H1 (cell line): ENCODE measurements around the gene ERVW-1. TPM values are rescaled to one million over a fixed set of nuclear protein-coding genes. Genes with fewer than 3 reads are reported as not detected.

Source experiments
- CTCF ChIA-PET: fragments of 300-600 bp; sonication (Branson Sonifier 250); formaldehyde crosslinking; loops from one replicate; lab custom pipeline; 2021; ENCODE audit not compliant: partially characterized antibody; lab: Charles Lee
- POLR2A ChIA-PET: fragments of 300-600 bp; sonication (Branson Sonifier 250); formaldehyde crosslinking; loops from one replicate; lab custom pipeline; 2021; ENCODE audit warnings: inconsistent platforms; ENCODE audit not compliant: partially characterized antibody; lab: Charles Lee
- DNase-seq, 2 experiments: peaks; one replicate each; pipeline versions ENCODE4 v3.0.0 to v3.0.0-alpha.2; 2010 to 2022; ENCODE audit warnings: low spot score in 2 of 2, low read depth in 1 of 2, mixed read lengths in 1 of 2
- FAIRE-seq: peaks from 2 replicates; lab custom pipeline; 2011; peaks lifted over from hg19 to GRCh38; lab: Jason Lieb, UNC
- H2AFZ ChIP-seq: 2 replicates; pipeline ENCODE4 v1.8.1; 2012; ENCODE audit warnings: low read length, inconsistent platforms
- H2AK5ac ChIP-seq: 2 replicates; pipeline ENCODE4 v1.6.1; 2013; ENCODE audit warnings: low read depth, low read length
- H2BK120ac ChIP-seq: replicated peaks from 2 replicates; pipeline ENCODE3; 2013; ENCODE audit warnings: low read depth, low read length, inconsistent platforms
- H2BK12ac ChIP-seq: 2 replicates; pipeline ENCODE4 v1.6.1; 2013; ENCODE audit warnings: low read depth, low read length
- H2BK15ac ChIP-seq: 2 replicates; pipeline ENCODE4 v1.6.1; 2013; ENCODE audit warnings: low read length
- H2BK20ac ChIP-seq: 2 replicates; pipeline ENCODE4 v1.6.1; 2013; ENCODE audit warnings: low read length
- H2BK5ac ChIP-seq: 2 replicates; pipeline ENCODE4 v1.6.1; 2013; ENCODE audit warnings: low read depth, low read length
- H3K14ac ChIP-seq: 2 replicates; pipeline ENCODE4 v1.6.1; 2013; ENCODE audit warnings: inconsistent platforms; ENCODE audit not compliant: insufficient read length
- H3K18ac ChIP-seq: 2 replicates; pipeline ENCODE4 v1.6.1; 2013; ENCODE audit warnings: low read length; ENCODE audit errors: extremely low read depth
- H3K23ac ChIP-seq: 2 replicates; pipeline ENCODE4 v1.6.1; 2013; ENCODE audit warnings: inconsistent platforms; ENCODE audit not compliant: insufficient read length
- H3K23me2 ChIP-seq: 2 replicates; pipeline ENCODE4 v1.6.1; 2013; ENCODE audit warnings: low read depth, low read length
- H3K27ac ChIP-seq: 2 replicates; pipeline ENCODE4 v1.6.1; 2011; ENCODE audit warnings: low read depth, low read length, inconsistent platforms
- H3K27me3 ChIP-seq, 4 experiments: replicated peaks in 1 of 4; 1 replicate in 1 of 4; 2 replicates in 3 of 4; pipeline versions ENCODE4 v1.6.1 to v1.8.1; 2011 to 2013; ENCODE audit warnings: low read length in 3 of 4, mild to moderate bottlenecking in 3 of 4, inconsistent platforms in 2 of 4, mixed read lengths in 2 of 4, moderate library complexity in 1 of 4; ENCODE audit not compliant: control insufficient read depth in 3 of 4, insufficient read depth in 3 of 4; ENCODE audit errors: extremely low read depth in 1 of 4
- H3K36me3 ChIP-seq, 4 experiments: 2 replicates each; pipeline versions ENCODE4 v1.6.1 to v1.8.1; 2011 to 2013; ENCODE audit warnings: mild to moderate bottlenecking in 4 of 4, low read length in 3 of 4, moderate library complexity in 2 of 4, control low read depth in 1 of 4, inconsistent platforms in 1 of 4; ENCODE audit not compliant: insufficient read depth in 4 of 4, control insufficient read depth in 2 of 4
- H3K4ac ChIP-seq: replicated peaks from 2 replicates; pipeline ENCODE3; 2013; ENCODE audit warnings: low read length, low read depth, mixed read lengths, inconsistent platforms; ENCODE audit not compliant: insufficient read length
- H3K4me1 ChIP-seq, 4 experiments: replicated peaks in 1 of 4; 1 replicate in 1 of 4; 2 replicates in 3 of 4; pipeline versions ENCODE4 v1.6.1 to v1.8.1; 2011 to 2013; ENCODE audit warnings: low read length in 3 of 4, inconsistent platforms in 2 of 4, mixed read lengths in 1 of 4; ENCODE audit not compliant: insufficient read depth in 4 of 4, control insufficient read depth in 3 of 4
- H3K4me2 ChIP-seq, 2 experiments: 2 replicates each; pipeline versions ENCODE4 v1.6.1 to v1.8.1; 2011 to 2013; ENCODE audit warnings: low read depth in 2 of 2, low read length in 2 of 2, control low read depth in 1 of 2, inconsistent platforms in 1 of 2, mild to moderate bottlenecking in 1 of 2; ENCODE audit not compliant: insufficient read depth in 1 of 2
- H3K4me3 ChIP-seq, 4 experiments: fragments of 200-600, 300-600 bp in 1 of 4; sonication (generic), shearing (Covaris generic), sonication (Bioruptor Twin) in 1 of 4; 2 replicates each; pipeline versions ENCODE4 v1.5.1 to v1.8.1; 2011 to 2016; ENCODE audit warnings: low read length in 4 of 4, low read depth in 3 of 4, control low read depth in 2 of 4, inconsistent platforms in 2 of 4, mild to moderate bottlenecking in 2 of 4, mixed read lengths in 1 of 4, moderate library complexity in 1 of 4; ENCODE audit not compliant: insufficient read depth in 2 of 4; ENCODE audit errors: extremely low read depth in 1 of 4
- H3K56ac ChIP-seq: replicated peaks from 2 replicates; pipeline ENCODE3; 2013; ENCODE audit warnings: low read depth, mild to moderate bottlenecking, mixed read lengths, low read length, inconsistent platforms; ENCODE audit not compliant: insufficient read length
- H3K79me1 ChIP-seq: 2 replicates; pipeline ENCODE4 v1.6.1; 2013; ENCODE audit warnings: low read depth, low read length, control low read depth
- H3K79me2 ChIP-seq, 2 experiments: 2 replicates each; pipeline versions ENCODE4 v1.6.1 to v1.8.1; 2012 to 2013; ENCODE audit warnings: low read length in 2 of 2, mild to moderate bottlenecking in 2 of 2, inconsistent platforms in 1 of 2; ENCODE audit not compliant: insufficient read depth in 2 of 2, control insufficient read depth in 1 of 2
- H3K9ac ChIP-seq, 4 experiments: replicated peaks in 1 of 4; 1 replicate in 1 of 4; 2 replicates in 3 of 4; pipeline versions ENCODE4 v1.6.1 to v1.8.1; 2011 to 2013; ENCODE audit warnings: low read depth in 3 of 4, low read length in 3 of 4, control low read depth in 2 of 4, mild to moderate bottlenecking in 2 of 4, moderate library complexity in 2 of 4, inconsistent platforms in 1 of 4; ENCODE audit errors: extremely low read depth in 1 of 4
- H3K9me3 ChIP-seq, 2 experiments: 2 replicates each; pipeline versions ENCODE4 v1.6.1 to v1.8.1; 2012 to 2013; ENCODE audit warnings: mild to moderate bottlenecking in 2 of 2, moderate library complexity in 2 of 2, control low read depth in 1 of 2, inconsistent platforms in 1 of 2, low read depth in 1 of 2, low read length in 1 of 2, mixed read lengths in 1 of 2; ENCODE audit not compliant: insufficient read depth in 2 of 2
- H4K20me1 ChIP-seq, 2 experiments: replicated peaks in 1 of 2; 2 replicates each; pipeline versions ENCODE3 to v1.8.1; 2011 to 2013; ENCODE audit warnings: inconsistent platforms in 2 of 2, low read length in 2 of 2, mild to moderate bottlenecking in 1 of 2; ENCODE audit not compliant: insufficient read depth in 2 of 2, control insufficient read depth in 1 of 2
- H4K5ac ChIP-seq: 2 replicates; pipeline ENCODE4 v1.6.1; 2013; ENCODE audit warnings: low read length, low read depth, mixed read lengths, inconsistent platforms; ENCODE audit not compliant: insufficient read length
- H4K8ac ChIP-seq: 2 replicates; pipeline ENCODE4 v1.8.0; 2013; ENCODE audit warnings: mild to moderate bottlenecking, moderate library complexity, low read length, inconsistent platforms; ENCODE audit not compliant: insufficient read depth; ENCODE audit errors: extremely low read depth
- H4K91ac ChIP-seq: replicated peaks from 2 replicates; pipeline ENCODE3; 2013; ENCODE audit warnings: low read length, mixed read lengths, inconsistent platforms; ENCODE audit not compliant: insufficient read length
- BACH1 ChIP-seq: IDR thresholded peaks from 2 replicates; pipeline ENCODE4 v1.6.1; 2012; ENCODE audit warnings: low read length, improper control_type of control experiment
- CHD2 ChIP-seq: IDR thresholded peaks from 2 replicates; pipeline ENCODE4 v1.6.1; 2012; ENCODE audit warnings: low read length, improper control_type of control experiment
- HDAC2 ChIP-seq, 2 experiments: fragments of 300-600 bp in 1 of 2; sonication (generic) in 1 of 2; IDR thresholded peaks; 2 replicates each; pipeline ENCODE4 v1.6.1; 2011 to 2012; ENCODE audit warnings: low read depth in 2 of 2, low read length in 2 of 2, mild to moderate bottlenecking in 2 of 2, moderate library complexity in 2 of 2, borderline replicate concordance in 1 of 2, inconsistent platforms in 1 of 2
- POLR2AphosphoS5 ChIP-seq: IDR thresholded peaks from 2 replicates; pipeline ENCODE4 v1.6.1; 2011; ENCODE audit warnings: low read depth, low read length
- TAF7 ChIP-seq: optimal IDR thresholded peaks from 2 replicates; pipeline ENCODE3; 2011; ENCODE audit warnings: low read depth, mild to moderate bottlenecking, inconsistent platforms, low read length, moderate library complexity, borderline replicate concordance
- TEAD4 ChIP-seq: IDR thresholded peaks from 2 replicates; pipeline ENCODE4 v1.6.1; 2012; ENCODE audit warnings: low read depth, low read length, inconsistent platforms, mixed read lengths
- USF2 ChIP-seq: IDR thresholded peaks from 2 replicates; pipeline ENCODE4 v1.6.1; 2011; ENCODE audit warnings: low read length, improper control_type of control experiment
- WGBS, 2 experiments: shearing (Covaris generic) in 1 of 2; methylation state at CpG; one replicate each; pipeline versions ENCODE4 v1.1.6 to v1.1.7; 2013 to 2015; ENCODE audit warnings: low lambda C conversion rate in 2 of 2, mixed read lengths in 2 of 2, inconsistent platforms in 1 of 2, low coverage in 1 of 2, missing lambda C conversion rate in 1 of 2; ENCODE audit not compliant: insufficient replicate concordance in 2 of 2, insufficient coverage in 1 of 2, insufficient read length in 1 of 2; ENCODE audit errors: extremely low coverage in 1 of 2, missing lambda C conversion rate in 1 of 2; 5-methylcytosine and 5-hydroxymethylcytosine counted together
- polyA plus RNA-seq, 7 experiments: library from polyadenylated mRNA; depleted of rRNA in 3 of 7; stranded (reverse) in 5 of 7; unstranded in 2 of 7; fragments of >200 nt in 5 of 7; fragments of 200-250 nt in 2 of 7; gene quantifications; 1 replicate in 5 of 7; 2 replicates in 1 of 7; 4 replicates in 1 of 7; pipeline versions ENCODE4 v1.2.1 to v1.2.3, GENCODE V29; 2011 to 2013; ENCODE audit warnings: missing spikeins in 2 of 7, mixed read lengths in 2 of 7
- total RNA-seq: library from RNA; stranded (reverse); fragmentation: NEBNext Ultra II Directional; extraction: Animal tissue kit (Norgen Biotek cat#: 25700); gene quantifications from 2 replicates; pipeline ENCODE4 v1.2.1, GENCODE V29; 2021

The ERVW-1 gene
- total and polyA plus RNA-seq, 2 of the 8 experiments (the other 6 are each of a cell fraction or from before 2014, with no cell fraction given) = 0.08 TPM; not detected in 1

- Histone ChIP-seq H3K4ac (no peak overlapping the region), H2AFZ (no peak overlapping the region), H2BK12ac (no peak overlapping the region), H2BK5ac (no peak overlapping the region), H2BK15ac (no peak overlapping the region), H3K27ac (no peak overlapping the region), H3K23ac (no peak overlapping the region), H4K5ac (no peak overlapping the region), H3K27me3 (no peaks in the 10 kb centered on the region), H4K8ac (no peak overlapping the region), H2BK120ac (no peak overlapping the region), H3K56ac (no peak overlapping the region), H3K4me1 (no peaks in the 10 kb centered on the region), H3K18ac (no peak overlapping the region), H4K20me1 (no peaks in the 10 kb centered on the region), H3K79me2 (no peaks in the 10 kb centered on the region), H3K36me3 (peaks cover 0 to 35% (median 10%) of the 10 kb centered on the region in 4 experiments; a peak in 5 of 8 replicates), H3K9me3 (no peaks in the 10 kb centered on the region), H3K4me2 (no peak overlapping the region), H3K79me1 (no peaks in the 10 kb centered on the region), H4K91ac (no peak overlapping the region), H3K23me2 (no peaks in the 10 kb centered on the region), H3K9ac (no peak overlapping the region), H2BK20ac (no peak overlapping the region), H3K14ac (no peak overlapping the region), H2AK5ac (no peak overlapping the region), H3K4me3 (no peak overlapping the region)
- CTCF ChIA-PET = interaction anchor here (1.4 kb wide), 1 partner anchor 61 kb away, joined by 3 read pairs; no protein-coding TSS in a partner anchor
- POLR2A ChIA-PET = no interaction called here
- no peak for DNase-seq
- 85% methylated on average over 2 of the region's 2 CpGs; no CpG with 5 or more reads in 1 of the 2 experiments for WGBS, 2 experiments
- TF ChIP-seq POLR2AphosphoS5 (no peak), USF2 (no peak), BACH1 (no peak), TEAD4 (no peak), HDAC2 (IDR thresholded peaks at IDR 0.05; ENCODE audit: borderline replicate concordance in 1 of 2, low read depth in 2 of 2, low read length in 2 of 2) (no peak), TAF7 (no peak), CHD2 (no peak)
- FAIRE-seq = no peak
Observed at GRCh38 chr7:92485267-92485892, 7.6 kb upstream of the ERVW-1 start.
